ENCODE measurements around the gene EMC6. TPM values are rescaled to one million over a fixed set of nuclear protein-coding genes. Genes with fewer than 3 reads are reported as not detected.

Gene EMC6
- total RNA-seq, 4 donors from 2014 or later: 15.8 to 38.2 (median 23.6) TPM

DNA sequence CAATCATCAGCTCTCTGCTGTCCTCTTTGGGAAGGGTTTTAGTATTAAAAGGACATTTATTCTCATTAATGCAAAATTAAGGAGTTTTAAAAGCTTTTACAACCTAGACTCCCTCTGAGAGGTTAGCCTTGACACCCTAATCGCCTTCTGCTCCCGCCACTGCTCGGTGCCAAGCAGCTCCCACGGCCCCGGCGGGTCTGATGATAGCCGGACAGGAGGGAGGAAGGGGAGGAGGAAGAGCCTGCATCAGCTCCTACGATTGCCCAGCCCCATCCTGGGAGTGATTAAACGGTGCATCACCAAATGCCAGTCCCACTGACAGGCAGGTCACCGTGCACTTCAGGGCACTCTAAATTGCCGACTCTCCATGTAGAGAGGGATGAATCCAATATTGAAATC lies 40.8 kb upstream of the EMC6 start:
- Histone ChIP-seq H3K4me1 (peaks cover 0 to 4% (median under 1%) of the 10 kb centered on the region in 4 donors), H3K27me3 (no peaks in the 10 kb centered on the region), H3K36me3 (peaks cover 22 to 92% (median 77%) of the 10 kb centered on the region in 4 donors), H3K9me3 (no peaks in the 10 kb centered on the region), H3K27ac (replicated peaks in 1 of 4) (no peak overlapping the region), H3K4me3 (no peak overlapping the region)
- TF ChIP-seq EP300 (IDR thresholded peaks at IDR 0.05) (no peak), POLR2AphosphoS5 (IDR thresholded peaks at IDR 0.05) (no peak)
- intact Hi-C loops (cut with DNase I): no loop called here
- 84% methylated on average over 11 of the region's 11 CpGs for WGBS
- DNase-seq (ENCODE audit: extremely low spot score): no peak

DNA sequence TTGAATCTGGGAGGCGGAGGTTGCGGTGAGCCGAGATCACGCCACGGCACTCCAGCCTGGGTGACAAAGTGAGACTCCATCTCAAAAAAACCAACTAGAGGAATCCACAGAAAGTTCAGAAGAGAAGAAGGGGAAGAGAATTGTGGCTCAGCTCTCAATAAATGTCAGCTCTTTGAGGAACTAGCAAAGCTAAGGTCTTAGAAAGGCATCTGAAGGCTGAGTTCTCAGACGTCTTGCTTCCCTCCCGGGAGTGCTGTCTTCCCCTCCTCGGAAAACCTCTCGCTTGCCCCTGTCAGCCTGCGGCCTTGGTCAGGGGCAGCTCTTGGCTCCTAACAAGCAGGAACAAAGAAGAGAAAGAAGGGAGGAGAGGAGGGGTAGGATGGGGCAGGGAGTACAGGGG lies 37.8 kb upstream of the EMC6 start:
- Histone ChIP-seq H3K4me1 (peaks cover 17 to 30% (median 23%) of the 10 kb centered on the region in 4 donors), H3K36me3 (peaks cover 9 to 64% (median 49%) of the 10 kb centered on the region in 4 donors), H3K27me3 (no peaks in the 10 kb centered on the region), H3K4me3 (no peak overlapping the region), H3K9me3 (no peaks in the 10 kb centered on the region), H3K27ac (replicated peaks in 1 of 4) (no peak overlapping the region)
- WGBS: 86% methylated on average over 10 of the region's 10 CpGs
- DNase-seq (ENCODE audit: extremely low spot score): no peak
- intact Hi-C loops (cut with DNase I): no loop called here
- no peak for TF ChIP-seq POLR2AphosphoS5 (IDR thresholded peaks at IDR 0.05)
- no peak for TF ChIP-seq POLR2A (IDR thresholded peaks at IDR 0.05; ENCODE audit: low read depth)
- no peak for TF ChIP-seq CTCF (IDR thresholded peaks at IDR 0.05)
- TF ChIP-seq EP300 (IDR thresholded peaks at IDR 0.05): no peak

GRCh38 chr17:3632287-3632686 lies 36.3 kb upstream of the EMC6 start:
- Histone ChIP-seq H3K27me3 (no peaks in the 10 kb centered on the region), H3K9me3 (no peaks in the 10 kb centered on the region), H3K4me3 (no peak overlapping the region), H3K4me1 (peaks cover 23 to 36% (median 27%) of the 10 kb centered on the region in 4 donors), H3K36me3 (peaks cover 4 to 49% (median 37%) of the 10 kb centered on the region in 4 donors), H3K27ac (replicated peaks in 1 of 4) (no peak overlapping the region)
- intact Hi-C loops (cut with DNase I): no loop called here
- no peak for DNase-seq (ENCODE audit: extremely low spot score)
- no peak for TF ChIP-seq POLR2A (IDR thresholded peaks at IDR 0.05; ENCODE audit: low read depth)
- TF ChIP-seq POLR2AphosphoS5 (IDR thresholded peaks at IDR 0.05): no peak
- no peak for TF ChIP-seq CTCF (IDR thresholded peaks at IDR 0.05)
- 95% methylated on average over 7 of the region's 7 CpGs for WGBS

DNA sequence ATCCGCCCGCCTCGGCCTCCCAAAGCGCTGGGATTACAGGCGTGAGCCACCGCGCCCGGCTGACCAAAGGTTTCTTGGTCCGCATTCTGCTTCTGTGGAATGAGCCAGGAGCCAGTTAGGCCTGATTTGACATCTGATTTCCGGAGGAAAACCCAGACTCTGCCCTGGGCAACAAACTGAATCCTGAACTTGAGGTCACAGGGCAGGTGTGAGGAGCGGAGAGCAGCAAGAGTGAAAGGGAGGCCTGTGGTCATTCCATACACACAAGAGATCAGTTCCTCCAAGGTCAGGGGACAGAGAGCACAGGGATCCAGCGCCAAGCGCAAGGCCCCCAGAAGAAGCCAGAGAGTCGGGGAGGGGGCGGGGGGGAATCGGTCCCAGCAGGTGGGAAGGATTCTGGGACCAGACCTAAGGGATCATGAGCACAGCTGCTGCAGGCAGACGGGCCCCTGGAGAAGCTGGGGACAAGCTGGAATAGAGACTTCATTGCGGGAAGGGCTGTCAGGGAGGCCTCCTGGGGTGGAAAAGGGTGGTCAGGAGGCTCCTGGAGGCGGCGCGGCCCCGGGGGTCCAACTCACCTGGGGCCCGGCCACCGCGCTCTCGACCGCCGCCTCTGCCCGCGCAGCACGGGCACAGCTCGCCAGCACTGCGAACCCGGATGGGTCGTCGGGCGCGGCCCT lies 33.0 kb upstream of the EMC6 start:
- 0% methylated on average over 1 of the region's 38 CpGs for WGBS
- Histone ChIP-seq H3K27ac (replicated peaks in 1 of 4) (peak overlapping the region; percentile 89 to 95 (median 90)), H3K4me1 (peaks cover 33 to 45% (median 38%) of the 10 kb centered on the region in 4 donors), H3K9me3 (no peaks in the 10 kb centered on the region), H3K36me3 (peaks cover 0 to 29% (median 9%) of the 10 kb centered on the region in 4 donors), H3K4me3 (peak overlapping the region; percentile 65 to 99 (median 94)), H3K27me3 (no peaks in the 10 kb centered on the region)
- DNase-seq (ENCODE audit: extremely low spot score): no peak
- TF ChIP-seq EP300 (IDR thresholded peaks at IDR 0.05) (no peak), POLR2A (IDR thresholded peaks at IDR 0.05; ENCODE audit: low read depth) (no peak), CTCF (IDR thresholded peaks at IDR 0.05) (no peak), POLR2AphosphoS5 (IDR thresholded peaks at IDR 0.05) (no peak)
- intact Hi-C loops (cut with DNase I): loop anchor here (2.0 kb wide), 1 partner anchor 33 kb away; the partner anchor contains the start of genes EMC6 and TAX1BP3

GRCh38 chr17:3636154-3636907 lies 32.3 kb upstream of the EMC6 start, which contains the start of the genes CTNS and SHPK:
CTNS (plus strand) TSS chr17:3636760; CDS start chr17:3640207, 3,447 bp downstream.
SHPK (minus strand) TSS chr17:3636250; CDS start chr17:3636219, 31 bp downstream.
- H3K9me3 ChIP-seq: no peaks in the 10 kb centered on the region
- peak; percentile 99 for DNase-seq (ENCODE audit: extremely low spot score)
- peaks cover 33 to 45% (median 39%) of the 10 kb centered on the region in 4 donors for H3K4me1 ChIP-seq
- peak in 1 of 3 experiments; percentile 3 for TF ChIP-seq CTCF (IDR thresholded peaks at IDR 0.05)
- peak; percentile 77 to 84 for TF ChIP-seq POLR2AphosphoS5 (IDR thresholded peaks at IDR 0.05)
- TF ChIP-seq EP300 (IDR thresholded peaks at IDR 0.05): no peak
- peak; percentile 30 for TF ChIP-seq POLR2A (IDR thresholded peaks at IDR 0.05; ENCODE audit: low read depth)
- H3K27me3 ChIP-seq: no peaks in the 10 kb centered on the region
- H3K36me3 ChIP-seq: peaks cover 0 to 27% (median 7%) of the 10 kb centered on the region in 4 donors
- peak within 1 kb of the TSS; percentile 89 to 95 (median 90) for H3K27ac ChIP-seq (replicated peaks in 1 of 4)
- intact Hi-C loops (cut with DNase I): loop anchor here (2.0 kb wide), 1 partner anchor 32 kb away; the partner anchor contains the start of genes EMC6 and TAX1BP3
- 2% methylated on average over 21 of the region's 68 CpGs for WGBS
- H3K4me3 ChIP-seq: peak within 1 kb of the TSS; percentile 65 to 99 (median 94)

Measured in esophagus muscularis mucosa (tissue), 4 donors.